CD4-positive, alpha-beta T cell treated with Interleukin-21 for 1 hour (primary cell): ENCODE data around the gene SPSB1.

ENCODE experiments used
- DNase-seq: peaks from one replicate; pipeline ENCODE4 v3.0.0-alpha.2; 2020

SPSB1 gene

DNA sequence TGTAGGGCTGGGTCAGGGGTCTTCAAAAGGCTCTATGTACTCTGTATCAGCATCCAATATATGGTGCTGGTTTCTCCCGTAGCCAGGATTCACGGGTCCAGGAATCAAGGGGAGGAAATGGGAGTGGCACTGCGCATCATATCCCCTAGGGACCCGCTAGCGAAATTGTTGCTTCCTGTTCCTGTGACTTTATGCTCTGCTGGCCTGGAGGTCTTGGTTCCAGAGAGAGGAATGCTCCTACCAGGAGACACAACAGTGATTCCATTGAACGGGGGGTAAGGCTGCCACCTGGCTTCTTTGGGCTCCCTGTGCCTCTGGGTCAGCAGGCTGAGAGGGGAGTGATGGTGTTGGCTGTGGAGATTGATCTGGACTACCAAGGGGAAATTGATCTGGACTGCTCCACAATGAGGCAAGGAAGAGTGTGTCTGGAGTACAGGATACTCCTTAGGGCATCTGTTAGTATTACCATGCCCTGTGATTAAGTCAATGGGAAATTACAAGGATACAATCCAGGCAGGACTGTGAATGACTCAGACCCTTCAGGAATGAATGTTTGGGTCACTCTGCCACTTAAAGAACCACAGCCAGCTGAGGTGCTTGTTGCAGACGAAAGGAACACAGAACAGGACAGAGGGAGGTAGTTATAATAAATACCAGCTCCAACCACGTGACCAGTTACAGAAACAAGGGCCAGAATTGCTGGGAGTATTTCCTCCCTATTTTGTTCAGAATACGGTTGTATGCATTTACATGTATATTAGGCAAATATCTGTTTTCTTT, 10.2 kb downstream of the SPSB1 start:
- DNase-seq = no peak

DNA sequence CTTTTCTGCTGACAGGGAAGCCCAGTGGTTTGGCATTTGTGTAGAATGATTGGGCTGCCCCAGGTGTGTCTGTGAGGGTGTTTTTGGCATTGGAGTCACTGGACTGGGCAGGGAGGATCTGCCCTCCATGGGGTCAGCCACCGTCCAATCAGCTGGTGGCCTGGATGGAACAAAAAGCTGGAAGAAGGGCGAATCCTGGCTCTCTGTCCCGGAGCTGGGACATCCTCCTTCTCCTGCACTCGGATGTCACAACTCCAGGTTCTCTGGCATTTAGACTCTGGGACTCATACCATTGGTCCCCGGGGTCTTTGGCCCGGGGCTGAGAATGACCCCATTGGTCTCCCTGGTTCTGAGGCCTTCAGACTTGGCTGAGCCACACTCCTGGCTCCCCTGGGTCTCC, 11.2 kb downstream of the SPSB1 start:
- no peak for DNase-seq

DNA sequence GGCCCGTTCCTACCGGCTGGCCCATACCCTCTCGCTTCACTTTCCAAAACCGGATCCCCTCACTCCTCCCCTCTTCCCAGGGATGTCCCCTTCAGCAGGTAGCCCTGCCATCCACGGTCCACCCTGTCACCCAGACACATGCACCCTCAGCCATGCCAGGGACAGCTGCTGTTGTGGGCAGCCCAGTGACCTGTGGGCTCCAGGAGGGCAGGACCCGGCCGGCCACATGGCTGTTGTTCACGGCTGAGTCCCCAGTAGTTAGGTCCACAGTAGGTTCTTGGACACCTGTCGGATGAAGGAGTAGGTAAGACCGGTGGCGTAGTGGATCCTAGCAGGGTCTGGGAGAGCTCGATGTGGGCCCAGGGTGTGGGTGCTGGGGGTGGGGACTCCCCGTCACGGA, 12.5 kb downstream of the SPSB1 start:
- DNase-seq = no peak

DNA sequence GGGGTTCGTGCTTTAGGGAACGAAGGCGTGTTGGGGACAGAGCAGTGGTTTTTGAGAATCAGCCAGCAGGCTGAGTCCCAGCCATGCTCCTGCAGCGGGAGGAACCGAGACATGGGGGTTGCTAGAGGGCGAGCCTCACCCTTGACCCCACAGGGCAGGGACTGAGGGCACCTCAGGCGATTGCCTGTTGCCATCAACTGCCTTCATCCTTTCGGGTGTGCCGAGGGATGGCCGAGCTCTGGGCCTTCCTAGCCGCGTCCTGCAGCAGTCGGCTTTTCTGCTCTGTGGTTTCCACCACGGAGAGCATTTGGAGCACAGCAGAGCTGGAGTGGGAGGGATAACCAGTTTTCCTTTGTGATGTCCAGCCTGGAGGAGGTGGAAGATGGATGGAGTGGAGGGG, 13.3 kb downstream of the SPSB1 start:
- DNase-seq = no peak

DNA sequence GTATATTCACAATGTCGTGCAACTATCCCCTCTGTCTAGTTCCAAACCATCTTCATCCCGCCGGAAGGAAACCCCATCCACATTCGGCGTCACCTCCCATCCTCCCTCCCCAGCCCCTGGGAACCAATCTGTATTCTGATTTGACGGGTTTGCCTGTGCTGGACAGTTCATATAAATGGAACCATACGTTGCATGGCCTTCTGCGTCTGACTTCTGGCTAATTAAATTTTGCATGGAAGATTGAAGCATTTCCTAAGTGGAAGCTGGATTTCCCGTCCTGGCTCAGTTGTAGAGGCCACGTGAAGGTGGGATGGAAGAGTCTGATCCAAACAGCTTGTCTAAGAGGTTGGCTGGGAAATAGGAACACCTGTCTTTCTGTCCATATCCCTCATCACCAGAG, 14.6 kb downstream of the SPSB1 start:
- DNase-seq = no peak

DNA sequence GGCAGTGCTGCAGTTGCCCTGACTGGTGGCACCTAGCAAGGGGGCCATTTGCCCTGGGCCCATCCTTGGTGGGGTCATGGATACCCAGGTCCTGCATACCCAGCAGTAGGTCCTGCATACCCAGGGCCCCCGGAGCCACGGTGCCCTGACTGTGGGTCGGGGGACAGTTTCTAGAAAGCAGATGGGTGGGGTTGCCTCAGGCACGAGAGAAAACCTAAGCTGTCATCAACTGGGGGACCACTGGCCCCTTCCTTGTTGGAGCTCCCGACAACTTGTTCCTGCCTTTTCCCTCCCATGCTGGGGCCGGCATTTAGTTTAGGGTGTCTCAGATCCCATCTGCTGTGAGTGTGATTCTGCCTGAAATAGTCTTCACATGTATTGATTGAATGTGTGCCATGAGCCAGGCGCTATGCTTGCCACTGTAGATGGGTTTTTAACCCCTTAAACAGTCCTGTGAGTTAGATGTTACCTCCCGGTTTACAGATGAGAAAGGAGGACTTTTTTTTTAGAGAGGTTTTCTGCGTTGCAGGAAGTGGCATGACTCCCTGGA, 15.6 kb downstream of the SPSB1 start:
- DNase-seq = no peak

DNA sequence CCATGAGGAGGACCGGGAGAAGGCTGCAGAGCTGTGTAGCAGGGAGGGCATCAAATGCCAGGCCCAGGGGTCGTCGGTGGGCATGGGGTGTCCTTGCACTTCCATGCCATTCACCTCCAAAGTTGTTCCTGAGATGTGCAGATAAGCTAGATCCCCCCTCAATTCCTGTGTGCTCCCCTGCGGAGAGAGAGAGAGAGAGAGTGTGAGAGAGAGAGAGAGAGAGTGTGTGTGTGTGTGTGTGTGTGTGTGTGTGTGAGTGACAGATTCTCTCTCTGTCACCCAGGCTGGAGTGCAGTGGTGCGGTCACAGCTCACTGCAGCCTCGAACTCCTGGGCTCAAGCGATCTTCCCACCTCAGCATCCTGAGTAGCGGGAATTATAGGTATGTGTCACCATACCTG, 16.4 kb downstream of the SPSB1 start:
- no peak for DNase-seq

DNA sequence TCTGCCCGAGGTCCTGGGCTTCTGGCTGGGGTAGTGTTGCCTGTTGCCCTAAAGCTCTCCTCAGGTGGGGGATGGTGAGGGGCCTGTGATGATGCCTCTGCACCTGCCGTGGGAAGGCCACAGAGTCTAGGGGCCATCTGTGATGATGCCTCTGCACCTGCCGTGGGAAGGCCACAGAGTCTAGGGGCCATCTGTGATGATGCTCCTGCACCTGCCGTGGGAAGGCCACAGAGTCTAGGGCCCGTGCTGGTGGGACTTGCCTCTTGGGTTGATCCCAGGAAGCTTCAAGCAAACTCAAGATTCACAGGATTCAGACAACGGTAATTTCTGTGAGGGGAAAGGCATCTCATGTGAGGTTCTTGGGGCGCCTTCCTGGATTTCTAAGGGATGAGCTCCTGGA, 17.3 kb downstream of the SPSB1 start:
- no peak for DNase-seq

DNA sequence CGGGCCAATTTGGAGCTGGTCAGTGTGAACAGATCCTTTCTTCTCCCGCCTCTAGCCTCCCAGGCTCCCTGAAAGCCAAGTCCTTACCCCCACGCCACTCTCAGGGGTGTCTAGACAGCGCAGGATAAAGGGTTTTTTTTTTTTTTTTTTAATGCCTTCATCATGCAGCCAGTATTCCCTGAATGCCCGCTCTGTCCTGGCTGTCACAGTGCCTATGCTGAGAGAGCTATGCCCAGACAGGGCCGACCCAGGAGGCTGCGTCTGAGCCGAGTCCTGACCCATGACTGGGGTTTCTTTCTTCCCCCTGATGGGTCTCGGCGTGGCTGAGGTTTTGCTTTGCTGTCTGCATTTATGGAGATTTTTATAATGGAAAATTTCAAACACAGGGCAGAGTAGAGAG, 18.3 kb downstream of the SPSB1 start:
- DNase-seq = no peak

DNA sequence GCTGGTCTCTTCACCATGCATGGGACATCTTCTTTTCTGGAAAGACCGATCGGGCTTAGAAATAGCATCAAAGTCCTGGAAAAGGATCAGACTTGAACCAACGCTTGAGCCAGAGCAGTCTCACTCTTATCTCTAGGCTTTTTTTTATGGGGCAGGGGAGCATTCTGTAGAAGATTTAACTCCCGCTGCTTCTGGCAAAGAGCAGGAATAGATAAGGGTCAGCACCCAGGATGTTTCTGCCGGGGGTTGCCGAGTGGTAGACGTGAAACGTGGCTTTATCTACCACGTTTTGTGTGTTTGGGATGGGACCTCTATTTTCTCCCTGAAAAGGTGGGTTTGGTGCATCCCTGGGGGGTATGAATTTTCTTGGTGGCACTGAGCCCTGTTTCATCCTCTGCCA, 18.8 kb downstream of the SPSB1 start:
- no peak for DNase-seq

DNA sequence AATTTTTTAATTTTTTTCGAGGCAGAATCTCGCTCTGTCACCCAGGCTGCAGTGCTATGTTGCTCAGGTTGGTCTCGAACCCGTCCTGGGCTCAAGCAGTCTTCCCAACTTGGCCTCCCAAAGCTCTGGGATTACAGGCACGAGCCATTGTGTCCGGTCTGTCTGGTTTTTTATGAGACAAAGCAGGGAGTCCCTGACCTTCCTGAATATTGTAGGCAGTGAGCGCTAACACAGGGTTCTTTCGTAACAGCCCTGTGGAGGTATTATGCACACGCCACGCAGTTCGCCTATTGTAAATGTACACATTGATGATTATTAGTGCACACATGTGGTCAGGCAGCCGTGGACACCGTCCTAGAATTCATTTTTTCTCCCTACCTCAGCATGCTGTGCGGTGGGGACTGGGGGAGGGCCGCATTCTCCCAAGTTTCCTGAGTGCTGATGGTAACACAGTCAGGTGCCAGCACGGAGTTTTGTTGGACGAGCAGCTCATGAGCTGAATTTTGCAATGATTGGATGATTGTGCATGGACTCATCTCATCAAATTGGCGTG, 19.6 kb downstream of the SPSB1 start:
- no peak for DNase-seq

DNA sequence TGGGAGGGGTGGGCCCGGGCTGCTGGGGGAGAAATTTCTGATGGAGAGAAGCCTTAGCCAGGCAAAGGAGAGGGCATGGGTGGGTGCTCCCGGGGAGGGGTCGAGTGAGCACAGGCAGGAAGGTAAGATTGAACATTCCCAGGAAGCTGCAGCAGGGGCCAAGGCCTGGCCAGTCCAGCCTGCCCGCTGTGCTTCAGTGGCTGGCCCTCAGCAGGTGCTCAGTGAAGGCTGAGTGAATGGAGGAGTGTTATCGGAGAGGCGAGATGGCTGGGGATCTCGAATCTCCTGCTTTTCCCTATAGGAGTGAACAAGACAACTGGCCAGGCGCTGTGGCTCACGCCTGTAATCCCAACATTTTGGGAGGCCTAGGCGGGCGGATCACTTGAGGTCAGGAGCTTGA, 20.9 kb downstream of the SPSB1 start:
- DNase-seq = no peak

DNA sequence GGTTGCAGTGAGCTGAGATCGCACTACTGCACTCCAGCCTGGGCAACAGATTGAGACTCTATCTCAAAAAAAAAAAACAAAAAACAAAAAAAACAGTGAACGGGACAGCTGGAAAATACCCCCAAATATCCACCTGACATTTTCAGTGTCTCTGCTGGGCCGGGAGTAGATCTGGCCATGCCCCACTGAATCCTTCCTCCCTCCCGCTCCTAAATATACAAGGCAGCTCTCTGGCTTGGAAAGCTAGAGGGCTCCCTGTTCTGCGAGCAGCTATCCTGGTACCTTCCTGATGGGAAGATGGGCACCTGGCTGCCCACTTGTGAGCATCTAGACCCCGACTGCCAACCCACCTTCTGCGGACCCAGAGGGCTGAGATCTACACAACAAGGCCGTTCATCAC, 21.4 kb downstream of the SPSB1 start:
- DNase-seq = no peak

DNA sequence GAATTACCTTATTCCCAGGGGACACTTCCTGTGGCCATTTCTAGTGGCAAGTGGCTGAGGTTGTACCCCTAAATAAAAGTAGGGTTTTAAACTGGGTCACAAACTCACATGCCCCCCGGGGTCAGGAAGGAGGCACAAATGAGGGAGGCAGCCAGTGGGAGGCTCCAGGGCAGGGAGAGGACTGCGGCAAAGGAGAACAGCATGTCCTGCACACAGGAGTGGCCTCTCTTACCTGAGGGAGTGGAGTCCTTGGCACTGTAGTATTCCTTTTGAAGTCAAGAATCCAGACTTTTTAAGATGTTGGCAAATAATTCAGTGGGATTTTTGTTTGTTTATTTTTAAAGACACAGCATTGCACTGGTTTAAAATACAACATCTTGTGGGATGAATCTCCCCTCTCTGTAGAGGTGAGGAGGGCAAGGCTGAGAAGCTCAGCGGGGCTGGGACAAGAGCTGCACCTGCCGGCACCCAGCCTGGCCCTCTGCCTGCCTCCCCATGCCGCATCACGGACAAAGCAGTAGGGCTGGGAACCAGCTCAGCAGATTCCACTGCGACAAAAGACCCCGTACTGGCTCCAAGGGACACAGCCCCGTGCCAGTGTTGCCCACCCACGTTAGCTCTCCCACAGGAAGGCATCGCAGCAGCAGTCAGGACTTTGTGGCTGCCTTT, 22.2 kb downstream of the SPSB1 start:
- DNase-seq = no peak

DNA sequence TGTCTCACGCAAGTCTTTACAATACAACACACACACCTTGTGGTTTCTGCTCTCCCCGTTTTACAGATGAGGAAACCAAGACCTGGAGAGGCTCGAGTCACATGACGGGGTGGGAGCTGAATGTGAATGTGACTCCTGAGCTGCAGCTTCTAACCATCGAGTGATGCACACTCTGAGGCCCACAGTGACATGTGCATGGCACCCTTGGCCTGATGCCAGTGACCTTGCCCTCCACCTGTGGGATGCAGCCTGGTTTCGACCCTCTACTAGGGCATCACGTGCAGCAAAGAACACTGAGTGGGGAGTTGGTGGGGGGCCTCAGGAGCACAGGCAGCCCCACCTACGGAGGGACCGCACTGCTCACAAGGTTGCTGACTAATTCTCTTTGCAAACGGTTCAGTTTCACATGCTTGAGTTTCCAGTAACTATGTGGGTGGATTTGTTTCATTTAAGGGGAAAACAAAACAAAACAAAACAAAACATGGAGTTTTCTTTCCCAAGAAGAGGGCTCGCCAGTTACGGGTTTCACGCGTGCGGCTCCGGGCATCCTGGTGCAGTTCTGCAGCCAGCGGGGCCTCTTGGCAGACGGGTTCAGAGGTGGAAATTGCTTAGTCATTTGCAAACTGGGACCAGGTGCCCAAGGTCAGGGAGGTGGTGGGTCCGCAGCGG, 22.9 kb downstream of the SPSB1 start:
- DNase-seq = no peak

DNA sequence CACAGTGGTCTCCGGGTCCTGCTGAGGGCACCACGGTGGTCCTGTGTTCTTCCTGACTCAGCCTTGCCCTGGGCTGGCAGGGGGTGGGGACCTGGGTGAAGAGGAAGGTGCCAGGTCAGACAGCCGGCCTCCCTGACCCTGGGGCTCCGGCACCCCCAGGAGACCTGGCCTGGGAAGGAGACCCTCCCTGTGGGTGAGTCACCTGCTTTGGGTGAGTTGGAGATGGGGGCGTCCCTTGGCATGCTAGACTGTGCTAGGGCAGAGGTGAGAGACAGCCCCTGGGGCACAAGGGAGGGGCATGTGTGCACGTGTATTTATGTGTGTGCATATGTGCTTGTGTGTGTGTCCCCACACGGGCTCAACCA, 23.4 kb downstream of the SPSB1 start:
- no peak for DNase-seq

DNA sequence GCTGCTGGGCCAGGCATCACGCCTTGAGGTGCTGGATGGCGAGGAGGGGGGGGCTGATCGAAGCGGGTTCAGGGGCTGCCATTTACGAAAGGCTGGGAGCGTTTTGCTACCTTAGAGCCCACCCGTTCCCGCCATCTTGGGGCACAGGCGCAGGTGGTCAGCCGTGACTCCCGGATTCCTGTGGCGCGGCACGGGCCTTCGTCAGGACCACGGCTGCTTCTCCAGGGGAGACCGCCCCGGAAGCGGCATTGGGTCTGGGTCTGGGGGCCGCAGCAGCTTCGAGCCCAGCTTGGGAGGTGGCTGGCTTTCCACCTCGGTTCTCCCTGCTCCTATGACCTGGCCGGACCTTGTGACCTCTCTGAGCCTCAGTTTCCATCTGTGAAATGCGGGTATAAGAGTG, 23.8 kb downstream of the SPSB1 start:
- DNase-seq = no peak

DNA sequence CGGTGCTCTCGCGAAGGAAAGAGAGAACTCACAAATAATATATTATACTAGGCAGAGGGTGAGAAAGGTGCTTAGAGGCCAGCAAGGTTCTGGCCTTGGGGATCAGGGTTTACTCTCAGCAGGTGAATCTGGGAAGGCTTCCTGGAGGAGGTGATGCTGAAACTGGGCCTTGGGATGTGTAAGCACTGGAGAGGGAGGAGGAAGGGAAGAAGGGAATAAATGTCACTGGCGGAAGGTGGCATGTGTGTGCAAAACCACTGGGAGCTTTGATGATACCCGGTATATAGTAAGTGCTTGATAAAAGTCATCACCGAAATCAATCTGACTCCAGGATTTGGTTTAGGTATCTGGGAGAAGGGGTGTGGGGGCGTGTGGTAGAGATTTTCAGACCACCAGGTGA, 24.4 kb downstream of the SPSB1 start:
- no peak for DNase-seq

DNA sequence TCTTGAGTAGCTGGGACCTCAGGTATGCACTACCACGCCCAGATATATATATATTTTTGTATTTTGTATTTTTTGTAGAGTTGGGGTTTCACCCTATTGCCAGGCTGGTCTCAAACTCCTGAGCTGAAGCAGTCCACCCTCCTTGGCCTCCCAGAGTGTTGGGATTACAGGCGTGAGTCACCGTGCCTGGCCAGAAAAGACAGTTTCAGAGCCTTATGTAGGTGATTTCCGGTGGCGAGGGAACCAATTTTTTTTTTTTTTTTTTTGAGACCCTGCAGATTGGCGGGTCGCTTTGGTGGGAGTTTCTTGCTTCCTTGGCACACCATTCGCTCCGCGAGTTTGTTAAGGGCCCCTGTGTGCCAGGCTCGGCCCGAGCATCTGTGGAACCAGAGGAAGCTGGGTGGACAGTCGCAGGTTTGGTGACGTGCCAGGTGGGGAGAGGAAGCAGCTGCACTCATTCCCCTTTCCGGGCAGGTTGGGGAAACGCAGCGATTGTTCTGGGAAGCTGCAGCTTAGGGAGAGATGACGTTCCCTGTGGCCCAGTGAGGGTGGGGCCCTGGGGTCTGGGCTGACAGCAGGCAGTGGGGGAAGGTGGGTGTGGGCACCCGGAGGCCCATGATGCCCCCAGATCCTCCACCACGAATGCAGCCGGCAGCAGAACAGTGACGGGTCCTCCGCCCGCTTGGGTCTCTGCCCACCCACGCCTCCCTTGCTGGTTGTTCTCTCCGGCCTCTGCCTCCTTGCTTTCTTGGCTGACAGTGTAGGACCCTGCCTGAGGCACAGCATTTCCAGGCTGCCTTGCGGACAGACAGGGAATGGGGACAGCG, 25.1 kb downstream of the SPSB1 start:
- no peak for DNase-seq

DNA sequence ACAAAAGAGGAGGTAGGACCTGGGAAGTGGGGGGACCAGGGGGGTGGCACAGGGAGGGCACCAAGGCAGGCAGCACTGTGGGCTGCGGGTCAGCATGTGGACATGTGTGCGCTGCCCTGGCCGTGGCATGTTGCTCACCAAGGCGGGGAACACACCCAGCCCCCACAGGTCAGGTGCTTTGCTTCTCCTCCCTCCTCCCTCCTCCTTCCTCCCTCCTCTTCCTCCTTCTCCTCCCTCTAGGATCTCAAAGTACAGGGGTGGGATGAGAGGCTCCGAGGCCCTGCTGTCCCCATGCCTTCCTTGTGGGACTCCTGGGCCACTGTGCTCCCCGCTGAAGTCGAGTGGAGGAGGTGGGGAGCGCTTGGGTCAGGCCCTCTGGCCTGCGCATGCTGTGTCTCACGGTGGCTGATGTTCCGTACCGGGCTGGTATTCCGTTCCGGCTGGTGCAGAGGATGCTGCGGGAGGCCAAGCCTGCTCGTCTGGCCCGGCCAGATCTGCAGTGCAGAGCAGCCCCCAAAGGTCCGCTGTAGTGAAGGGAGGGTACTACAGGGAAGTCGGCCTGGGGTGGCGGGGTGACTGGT, 26.6 kb downstream of the SPSB1 start:
- DNase-seq = no peak

DNA sequence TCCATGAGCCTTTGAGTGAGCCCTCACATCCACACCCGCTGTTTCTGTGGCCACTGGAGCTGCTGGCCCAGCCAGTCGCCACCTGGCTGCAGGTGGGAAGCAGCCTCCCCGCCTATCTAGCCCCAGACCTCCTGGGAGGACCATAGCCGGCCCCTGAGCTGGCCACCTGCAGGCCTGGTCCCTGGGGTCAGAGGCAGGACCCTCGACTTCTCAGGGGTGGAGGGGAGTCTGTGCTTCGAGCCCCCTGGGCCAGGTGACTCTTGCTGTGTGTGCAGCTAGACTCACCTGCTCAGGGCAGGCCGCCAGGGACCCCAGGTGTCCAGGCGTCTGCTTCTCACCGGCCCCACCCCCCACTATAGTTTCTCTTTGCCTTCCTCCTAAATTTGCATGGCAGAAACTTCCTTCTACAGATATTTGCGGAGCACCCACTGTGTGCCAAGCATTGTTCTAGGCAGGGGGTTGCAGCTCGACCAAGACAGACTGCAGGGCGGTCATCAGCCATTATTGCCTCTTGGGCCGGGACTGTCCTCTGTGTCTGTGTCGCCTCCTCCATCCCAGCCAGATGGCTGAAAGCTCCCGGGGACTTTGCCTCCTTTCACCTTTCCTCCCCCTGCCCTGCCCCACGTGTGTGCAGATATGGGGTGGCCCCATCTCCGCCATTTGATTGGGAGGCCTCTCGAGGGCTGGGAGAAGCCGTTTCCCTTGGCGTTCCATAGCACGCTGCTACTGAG, 27.3 kb downstream of the SPSB1 start:
- DNase-seq = no peak
